Thyroid gland (tissue), 4 donors: ENCODE results near the gene GPR22. TPM values are rescaled to one million over a fixed set of nuclear protein-coding genes. Genes with fewer than 3 reads are reported as not detected.

Experiments
- DNase-seq, 2 donors: peaks; one replicate each; pipeline ENCODE4 v3.0.0-alpha.2; 2019
- H3K27ac ChIP-seq, 3 donors: fragments of 200-600 bp; sonication (generic); 1 replicate in 2 of 3; 2 replicates in 1 of 3; pipeline ENCODE4 v1.5.1; 2016 to 2019; ENCODE audit warnings: mild to moderate bottlenecking in 1 of 3, moderate library complexity in 1 of 3
- H3K27me3 ChIP-seq: fragments of 200-600 bp; sonication (generic); one replicate; pipeline ENCODE4 v1.5.1; 2019
- H3K36me3 ChIP-seq, 2 donors: fragments of 200-600 bp; sonication (generic); one replicate each; pipeline ENCODE4 v1.5.1; 2016 to 2019
- H3K4me1 ChIP-seq, 2 donors: fragments of 200-600 bp; sonication (generic); one replicate each; pipeline ENCODE4 v1.5.1; 2017 to 2019
- H3K4me3 ChIP-seq, 3 donors: fragments of 200-600 bp; sonication (generic); replicated peaks in 1 of 3; 1 replicate in 2 of 3; 2 replicates in 1 of 3; pipeline ENCODE4 v1.5.1; 2016; ENCODE audit warnings: mild to moderate bottlenecking in 1 of 3
- H3K9me3 ChIP-seq: fragments of 200-600 bp; sonication (generic); one replicate; pipeline ENCODE4 v1.5.1; 2017
- CTCF ChIP-seq, 6 experiments: fragments of 200-600 bp in 3 of 6; fragments of 450-650 bp in 3 of 6; sonication (generic) in 3 of 6; IDR thresholded peaks; one replicate each; pipeline ENCODE4 v1.5.1; 2016 to 2019; ENCODE audit warnings: antibody characterized with exemption in 6 of 6, mild to moderate bottlenecking in 2 of 6, inconsistent platforms in 1 of 6, moderate library complexity in 1 of 6
- POLR2A ChIP-seq, 2 donors: fragments of 450-650 bp; IDR thresholded peaks; one replicate each; pipeline ENCODE4 v1.6.1; 2017; ENCODE audit warnings: antibody characterized with exemption in 2 of 2, mild to moderate bottlenecking in 2 of 2, moderate library complexity in 1 of 2
- WGBS, 2 donors: methylation state at CpG; one replicate each; pipeline ENCODE4 v1.1.5; 2017; 5-methylcytosine and 5-hydroxymethylcytosine counted together
- intact Hi-C: fragments of 100-400 bp; cut with DNase I; formaldehyde crosslinking; loops from one replicate; pipeline ENCODE4 v1.15.1; 2023
- total RNA-seq, 4 donors: library from RNA; depleted of rRNA; stranded (reverse); fragments of >200 nt; gene quantifications; one replicate each; pipeline ENCODE4 v1.2.3, GENCODE V29; 2016

The GPR22 gene
- total RNA-seq, 4 donors from 2014 or later, result not detected

- no peaks in the 10 kb centered on the region for H3K4me1 ChIP-seq
- DNase-seq, result no peak
- no peak overlapping the region for H3K4me3 ChIP-seq
- H3K27ac ChIP-seq, result no peak overlapping the region
- H3K36me3 ChIP-seq, result no peaks in the 10 kb centered on the region
- H3K27me3 ChIP-seq, result no peaks in the 10 kb centered on the region
- TF ChIP-seq CTCF (IDR thresholded peaks at IDR 0.05) (no peak), POLR2A (IDR thresholded peaks at IDR 0.05) (no peak)
- intact Hi-C loops, result no loop called here
- H3K9me3 ChIP-seq, result no peaks in the 10 kb centered on the region
- WGBS, 2 donors, result 82% methylated on average over 3 of the region's 3 CpGs
Measured at GRCh38 chr7:107471292-107472070, 1.6 kb downstream of the GPR22 start.

DNA sequence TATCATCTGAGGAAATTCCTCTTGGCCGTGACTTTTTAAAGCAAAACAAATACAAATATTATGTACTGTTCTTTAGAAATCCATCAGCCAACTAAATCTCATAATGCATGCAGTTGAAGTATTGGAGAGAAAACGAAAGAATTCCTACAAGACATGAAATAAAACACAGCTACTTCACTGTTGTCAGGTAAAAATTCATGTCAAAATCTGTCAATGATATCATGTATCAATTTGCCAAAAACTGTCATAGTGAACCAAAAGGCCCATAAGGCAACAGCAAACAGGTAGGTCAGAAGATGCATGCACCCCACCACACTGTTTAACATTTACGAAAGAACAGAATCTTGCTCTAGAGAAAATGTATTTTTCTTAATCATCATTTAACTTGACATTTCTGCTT is 2.3 kb downstream of the GPR22 start:
- TF ChIP-seq CTCF (IDR thresholded peaks at IDR 0.05) (no peak), POLR2A (IDR thresholded peaks at IDR 0.05) (no peak)

DNA sequence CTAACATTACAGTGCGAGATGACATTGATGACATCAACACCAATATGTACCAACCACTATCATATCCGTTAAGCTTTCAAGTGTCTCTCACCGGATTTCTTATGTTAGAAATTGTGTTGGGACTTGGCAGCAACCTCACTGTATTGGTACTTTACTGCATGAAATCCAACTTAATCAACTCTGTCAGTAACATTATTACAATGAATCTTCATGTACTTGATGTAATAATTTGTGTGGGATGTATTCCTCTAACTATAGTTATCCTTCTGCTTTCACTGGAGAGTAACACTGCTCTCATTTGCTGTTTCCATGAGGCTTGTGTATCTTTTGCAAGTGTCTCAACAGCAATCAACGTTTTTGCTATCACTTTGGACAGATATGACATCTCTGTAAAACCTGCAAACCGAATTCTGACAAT is 4.3 kb downstream of the GPR22 start:
- intact Hi-C loops, result no loop called here
- WGBS, 2 donors, result 88 to 89% methylated on average over 5 of the region's 5 CpGs
- H3K27ac ChIP-seq, result no peak overlapping the region

More for the DNA sequence above, 2.3 kb downstream of the GPR22 start:
- no peaks in the 10 kb centered on the region for H3K4me1 ChIP-seq
- no peak for DNase-seq
- no peak overlapping the region for H3K27ac ChIP-seq
- no peaks in the 10 kb centered on the region for H3K9me3 ChIP-seq
- H3K27me3 ChIP-seq, result no peaks in the 10 kb centered on the region
- no peak overlapping the region for H3K4me3 ChIP-seq
- H3K36me3 ChIP-seq, result no peaks in the 10 kb centered on the region
- intact Hi-C loops, result no loop called here
- WGBS, 2 donors, result 71 to 84% methylated on average over 3 of the region's 3 CpGs

DNA sequence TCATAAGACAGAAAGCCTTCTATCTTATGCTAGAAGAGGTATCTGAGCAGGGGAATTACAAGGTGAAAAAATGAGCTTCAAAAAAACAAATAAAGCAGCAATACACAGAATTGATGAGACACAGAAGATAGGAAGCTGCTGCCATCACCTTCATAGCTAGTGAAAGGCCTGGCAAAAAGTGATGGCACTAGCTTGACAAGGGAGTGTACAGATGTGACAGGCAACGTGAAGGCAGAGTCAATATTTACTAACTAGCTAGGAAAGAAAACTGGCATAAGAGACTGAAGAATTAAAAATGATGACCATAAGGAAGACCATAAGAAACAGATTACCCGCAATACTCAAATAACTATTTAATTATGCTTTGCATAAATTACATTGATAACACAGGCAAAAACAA is 9.4 kb downstream of the GPR22 start:
- intact Hi-C loops, result no loop called here
- DNase-seq, result no peak
- H3K27me3 ChIP-seq, result no peaks in the 10 kb centered on the region
- no peaks in the 10 kb centered on the region for H3K36me3 ChIP-seq
- TF ChIP-seq POLR2A (IDR thresholded peaks at IDR 0.05), result no peak
- no peak for TF ChIP-seq CTCF (IDR thresholded peaks at IDR 0.05)
- H3K27ac ChIP-seq, result no peak overlapping the region
- no peaks in the 10 kb centered on the region for H3K4me1 ChIP-seq
- WGBS, 2 donors, result 88 to 97% methylated on average over 2 of the region's 2 CpGs
- no peak overlapping the region for H3K4me3 ChIP-seq
- no peaks in the 10 kb centered on the region for H3K9me3 ChIP-seq

More for the DNA sequence above, 4.3 kb downstream of the GPR22 start:
- Histone ChIP-seq H3K4me1 (no peaks in the 10 kb centered on the region), H3K4me3 (no peak overlapping the region), H3K36me3 (no peaks in the 10 kb centered on the region), H3K27me3 (no peaks in the 10 kb centered on the region), H3K9me3 (no peaks in the 10 kb centered on the region)
- DNase-seq, result no peak
- no peak for TF ChIP-seq POLR2A (IDR thresholded peaks at IDR 0.05)
- no peak for TF ChIP-seq CTCF (IDR thresholded peaks at IDR 0.05)

- Histone ChIP-seq H3K36me3 (no peaks in the 10 kb centered on the region), H3K4me1 (no peaks in the 10 kb centered on the region), H3K9me3 (no peaks in the 10 kb centered on the region), H3K4me3 (no peak overlapping the region), H3K27ac (no peak overlapping the region), H3K27me3 (no peaks in the 10 kb centered on the region)
- no peak for DNase-seq
- WGBS, 2 donors, result 95 to 96% methylated on average over 3 of the region's 3 CpGs
- intact Hi-C loops, result no loop called here
- TF ChIP-seq CTCF (IDR thresholded peaks at IDR 0.05), result no peak
- TF ChIP-seq POLR2A (IDR thresholded peaks at IDR 0.05), result no peak
Measured at GRCh38 chr7:107480932-107481331, 11.1 kb downstream of the GPR22 start.
